Measurements from ENCODE around the gene THSD7B. TPM values are rescaled to one million over a fixed set of nuclear protein-coding genes. Genes with fewer than 3 reads are reported as not detected.

Gene THSD7B
- total and polyA plus RNA-seq, 9 donors, result 0.27 to 1.8 (median 0.77) TPM

- Histone ChIP-seq H3K27me3 (ENCODE audit: control insufficient read depth, insufficient read depth, low read length) (no peaks in the 10 kb centered on the region), H3K4me3 (ENCODE audit: low read length) (no peak overlapping the region), H3K27ac (ENCODE audit: low read length) (no peak overlapping the region), H3K9me3 (replicated peaks; ENCODE audit: control insufficient read depth, low read depth, low read length) (no peaks in the 10 kb centered on the region), H3K4me1 (ENCODE audit: control insufficient read depth, insufficient read depth, low read length) (no peaks in the 10 kb centered on the region), H3K36me3 (ENCODE audit: control insufficient read depth, insufficient read depth, low read length) (no peaks in the 10 kb centered on the region)
- 71% methylated on average over 1 of the region's 2 CpGs for WGBS (ENCODE audit: insufficient coverage)
- DNase-seq, result no peak
Observed at GRCh38 chr2:137221797-137222492, 456.6 kb downstream of the THSD7B start.

GRCh38 chr2:137223722-137224121 lies 458.4 kb downstream of the THSD7B start:
- Histone ChIP-seq H3K4me3 (ENCODE audit: low read length) (no peak overlapping the region), H3K27me3 (ENCODE audit: control insufficient read depth, insufficient read depth, low read length) (no peaks in the 10 kb centered on the region), H3K27ac (ENCODE audit: low read length) (no peak overlapping the region), H3K36me3 (ENCODE audit: control insufficient read depth, insufficient read depth, low read length) (no peaks in the 10 kb centered on the region), H3K9me3 (replicated peaks; ENCODE audit: control insufficient read depth, low read depth, low read length) (no peaks in the 10 kb centered on the region), H3K4me1 (ENCODE audit: control insufficient read depth, insufficient read depth, low read length) (no peaks in the 10 kb centered on the region)
- no CpG with 5 or more reads among the region's 5 CpGs for WGBS (ENCODE audit: insufficient coverage)
- DNase-seq, result no peak

- no peak for DNase-seq
- no peaks in the 10 kb centered on the region for H3K4me1 ChIP-seq (ENCODE audit: control insufficient read depth, insufficient read depth, low read length)
- WGBS (ENCODE audit: insufficient coverage), result 62% methylated on average over 2 of the region's 4 CpGs
Observed at GRCh38 chr2:137228566-137228965, 463.2 kb downstream of the THSD7B start.

GRCh38 chr2:137229834-137230233 lies 464.5 kb downstream of the THSD7B start:
- no peaks in the 10 kb centered on the region for H3K4me1 ChIP-seq (ENCODE audit: control insufficient read depth, insufficient read depth, low read length)
- H3K36me3 ChIP-seq (ENCODE audit: control insufficient read depth, insufficient read depth, low read length), result no peaks in the 10 kb centered on the region
- H3K9me3 ChIP-seq (replicated peaks; ENCODE audit: control insufficient read depth, low read depth, low read length), result no peaks in the 10 kb centered on the region
- no peak overlapping the region for H3K4me3 ChIP-seq (ENCODE audit: low read length)
- no peaks in the 10 kb centered on the region for H3K27me3 ChIP-seq (ENCODE audit: control insufficient read depth, insufficient read depth, low read length)
- no peak for DNase-seq
- no CpG with 5 or more reads among the region's 5 CpGs for WGBS (ENCODE audit: insufficient coverage)
- no peak overlapping the region for H3K27ac ChIP-seq (ENCODE audit: low read length)

More at GRCh38 chr2:137228566-137228965, 463.2 kb downstream of the THSD7B start:
- no peaks in the 10 kb centered on the region for H3K27me3 ChIP-seq (ENCODE audit: control insufficient read depth, insufficient read depth, low read length)
- H3K4me3 ChIP-seq (ENCODE audit: low read length), result no peak overlapping the region
- no peaks in the 10 kb centered on the region for H3K36me3 ChIP-seq (ENCODE audit: control insufficient read depth, insufficient read depth, low read length)
- no peak overlapping the region for H3K27ac ChIP-seq (ENCODE audit: low read length)
- no peaks in the 10 kb centered on the region for H3K9me3 ChIP-seq (replicated peaks; ENCODE audit: control insufficient read depth, low read depth, low read length)

- no peaks in the 10 kb centered on the region for H3K9me3 ChIP-seq (replicated peaks; ENCODE audit: control insufficient read depth, low read depth, low read length)
- no peak for DNase-seq
- H3K27ac ChIP-seq (ENCODE audit: low read length), result no peak overlapping the region
- H3K27me3 ChIP-seq (ENCODE audit: control insufficient read depth, insufficient read depth, low read length), result no peaks in the 10 kb centered on the region
- no peak overlapping the region for H3K4me3 ChIP-seq (ENCODE audit: low read length)
- H3K4me1 ChIP-seq (ENCODE audit: control insufficient read depth, insufficient read depth, low read length), result no peaks in the 10 kb centered on the region
- WGBS (ENCODE audit: insufficient coverage), result 67% methylated on average over 1 of the region's 4 CpGs
- H3K36me3 ChIP-seq (ENCODE audit: control insufficient read depth, insufficient read depth, low read length), result no peaks in the 10 kb centered on the region
Observed at GRCh38 chr2:137231628-137232027, 466.3 kb downstream of the THSD7B start.

GRCh38 chr2:137232076-137232475 lies 466.7 kb downstream of the THSD7B start:
- H3K9me3 ChIP-seq (replicated peaks; ENCODE audit: control insufficient read depth, low read depth, low read length), result no peaks in the 10 kb centered on the region
- no peaks in the 10 kb centered on the region for H3K4me1 ChIP-seq (ENCODE audit: control insufficient read depth, insufficient read depth, low read length)
- no peak overlapping the region for H3K4me3 ChIP-seq (ENCODE audit: low read length)
- H3K27me3 ChIP-seq (ENCODE audit: control insufficient read depth, insufficient read depth, low read length), result no peaks in the 10 kb centered on the region
- no peak overlapping the region for H3K27ac ChIP-seq (ENCODE audit: low read length)
- H3K36me3 ChIP-seq (ENCODE audit: control insufficient read depth, insufficient read depth, low read length), result no peaks in the 10 kb centered on the region
- DNase-seq, result no peak
- no CpG with 5 or more reads among the region's 2 CpGs for WGBS (ENCODE audit: insufficient coverage)

GRCh38 chr2:137233091-137233490 lies 467.7 kb downstream of the THSD7B start:
- no peaks in the 10 kb centered on the region for H3K27me3 ChIP-seq (ENCODE audit: control insufficient read depth, insufficient read depth, low read length)
- DNase-seq, result no peak
- no peak overlapping the region for H3K4me3 ChIP-seq (ENCODE audit: low read length)
- H3K4me1 ChIP-seq (ENCODE audit: control insufficient read depth, insufficient read depth, low read length), result no peaks in the 10 kb centered on the region
- WGBS (ENCODE audit: insufficient coverage), result no CpG with 5 or more reads among the region's 3 CpGs
- H3K27ac ChIP-seq (ENCODE audit: low read length), result no peak overlapping the region
- no peaks in the 10 kb centered on the region for H3K36me3 ChIP-seq (ENCODE audit: control insufficient read depth, insufficient read depth, low read length)
- no peaks in the 10 kb centered on the region for H3K9me3 ChIP-seq (replicated peaks; ENCODE audit: control insufficient read depth, low read depth, low read length)

- 65% methylated on average over 2 of the region's 4 CpGs for WGBS (ENCODE audit: insufficient coverage)
- Histone ChIP-seq H3K4me3 (ENCODE audit: low read length) (no peak overlapping the region), H3K27me3 (ENCODE audit: control insufficient read depth, insufficient read depth, low read length) (no peaks in the 10 kb centered on the region)
Observed at GRCh38 chr2:137237055-137237454, 471.7 kb downstream of the THSD7B start.

GRCh38 chr2:137238065-137238464 lies 472.7 kb downstream of the THSD7B start:
- WGBS (ENCODE audit: insufficient coverage), result no CpG with 5 or more reads among the region's 3 CpGs
- no peaks in the 10 kb centered on the region for H3K4me1 ChIP-seq (ENCODE audit: control insufficient read depth, insufficient read depth, low read length)
- H3K4me3 ChIP-seq (ENCODE audit: low read length), result no peak overlapping the region
- no peak overlapping the region for H3K27ac ChIP-seq (ENCODE audit: low read length)
- no peaks in the 10 kb centered on the region for H3K27me3 ChIP-seq (ENCODE audit: control insufficient read depth, insufficient read depth, low read length)
- H3K9me3 ChIP-seq (replicated peaks; ENCODE audit: control insufficient read depth, low read depth, low read length), result no peaks in the 10 kb centered on the region
- DNase-seq, result no peak
- no peaks in the 10 kb centered on the region for H3K36me3 ChIP-seq (ENCODE audit: control insufficient read depth, insufficient read depth, low read length)

More at GRCh38 chr2:137237055-137237454, 471.7 kb downstream of the THSD7B start:
- no peaks in the 10 kb centered on the region for H3K4me1 ChIP-seq (ENCODE audit: control insufficient read depth, insufficient read depth, low read length)
- DNase-seq, result peak; percentile 82
- no peak overlapping the region for H3K27ac ChIP-seq (ENCODE audit: low read length)
- no peaks in the 10 kb centered on the region for H3K9me3 ChIP-seq (replicated peaks; ENCODE audit: control insufficient read depth, low read depth, low read length)
- H3K36me3 ChIP-seq (ENCODE audit: control insufficient read depth, insufficient read depth, low read length), result no peaks in the 10 kb centered on the region

- H3K9me3 ChIP-seq (replicated peaks; ENCODE audit: control insufficient read depth, low read depth, low read length), result no peaks in the 10 kb centered on the region
- H3K27me3 ChIP-seq (ENCODE audit: control insufficient read depth, insufficient read depth, low read length), result no peaks in the 10 kb centered on the region
- no peak overlapping the region for H3K4me3 ChIP-seq (ENCODE audit: low read length)
- H3K36me3 ChIP-seq (ENCODE audit: control insufficient read depth, insufficient read depth, low read length), result no peaks in the 10 kb centered on the region
- H3K27ac ChIP-seq (ENCODE audit: low read length), result no peak overlapping the region
- no peaks in the 10 kb centered on the region for H3K4me1 ChIP-seq (ENCODE audit: control insufficient read depth, insufficient read depth, low read length)
- WGBS (ENCODE audit: insufficient coverage), result no CpG with 5 or more reads among the region's 4 CpGs
- no peak for DNase-seq
Observed at GRCh38 chr2:137249463-137250130, 484.3 kb downstream of the THSD7B start.
